Adrenal gland (tissue), 5 donors: ENCODE results near the gene ZFP57.

Experiments
- CTCF ChIP-seq, 6 experiments: fragments of 450-650 bp in 4 of 6; fragments of 200-600 bp in 2 of 6; sonication (generic) in 1 of 6; IDR thresholded peaks; 1 replicate in 5 of 6; 2 replicates in 1 of 6; pipeline versions ENCODE4 v1.5.1 to v1.8.0; 2016 to 2021; ENCODE audit warnings: antibody characterized with exemption in 6 of 6, mild to moderate bottlenecking in 2 of 6, moderate library complexity in 1 of 6
- POLR2A ChIP-seq, 2 donors: fragments of 450-650 bp; IDR thresholded peaks; one replicate each; pipeline ENCODE4 v1.6.1; 2017; ENCODE audit warnings: antibody characterized with exemption in 2 of 2, mild to moderate bottlenecking in 2 of 2, moderate library complexity in 1 of 2
- donor health status: DM: no; HTN: no; CAD: no.

DNA sequence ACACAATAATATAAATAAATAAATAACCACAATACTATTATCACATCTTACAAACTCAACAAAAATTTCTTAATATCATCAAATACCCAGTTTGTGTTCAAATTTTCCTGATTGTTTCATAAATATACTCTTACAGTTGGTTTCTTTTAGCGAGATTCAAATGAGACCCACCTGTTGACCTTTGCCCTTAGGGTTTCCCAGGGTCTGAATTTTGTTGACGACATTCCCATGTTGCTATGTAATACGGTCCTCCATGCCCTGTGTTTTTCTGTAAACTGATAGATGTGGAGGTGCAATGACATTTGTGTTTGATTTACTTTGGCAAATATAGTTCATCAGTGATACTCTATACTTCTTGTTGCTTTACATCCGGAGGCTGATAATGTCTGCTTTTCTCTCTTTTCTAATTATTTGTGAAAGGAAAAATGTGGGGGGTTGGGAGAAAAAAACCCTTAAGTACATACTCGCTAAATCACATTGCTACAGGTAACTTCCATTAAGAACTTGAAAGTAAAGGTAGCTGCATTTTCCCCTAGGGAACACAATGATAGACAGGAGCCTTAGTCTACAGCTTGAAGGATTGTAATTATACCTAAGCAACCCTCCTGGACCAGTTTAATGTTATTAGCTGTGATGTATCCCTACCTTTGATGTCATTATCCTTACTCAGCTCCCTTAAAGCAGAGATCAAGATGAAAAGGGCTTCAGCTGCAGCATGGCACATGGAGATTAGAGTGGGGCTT is 17.5 kb downstream of the ZFP57 start:
- TF ChIP-seq CTCF (IDR thresholded peaks at IDR 0.05): no peak
- TF ChIP-seq POLR2A (IDR thresholded peaks at IDR 0.05): no peak
